GM12878 (cell line): Measurements from ENCODE around the gene TIMP3. TPM values are rescaled to one million over a fixed set of nuclear protein-coding genes. Genes with fewer than 3 reads are reported as not detected.
"Not testable (repeated sequence)": the region's sequence is repeated elsewhere in the genome, so short reads cannot be mapped to it uniquely, and the experiment has no call there.

Source experiments
- ATAC-seq: fragments of 200-7000 bp; cut with Tn5 transposase; 3 replicates; pipeline ENCODE4 v1.9.1; 2020; ENCODE audit warnings: mild to moderate bottlenecking, moderate library complexity
- BruUV-seq: library from RNA; stranded (reverse); fragments of 400-500 nt; replicated peaks from 2 replicates; lab custom pipeline; 2021; lab: Mats Ljungman, UMichigan
- CTCF ChIA-PET: fragments of 300-600 bp; sonication (Branson Sonifier 250); formaldehyde crosslinking; extraction: SDS; loops from one replicate; lab custom pipeline; 2021; ENCODE audit warnings: inconsistent platforms; lab: Yijun Ruan, JAX
- POLR2A ChIA-PET: fragments of 350-600 bp; formaldehyde crosslinking; extraction: SDS; loops from one replicate; lab custom pipeline; 2021; ENCODE audit warnings: inconsistent platforms; lab: Charles Lee
- RAD21 ChIA-PET: fragments of 300-600 bp; sonication (Branson Sonifier 250); formaldehyde crosslinking; loops from one replicate; lab custom pipeline; 2023; ENCODE audit warnings: antibody characterized with exemption; ENCODE audit not compliant: unreplicated experiment; lab: Charles Lee
- SMC1A ChIA-PET: fragments of 300-600 bp; sonication (Branson Sonifier 250); formaldehyde crosslinking; loops from one replicate; lab custom pipeline; 2023; ENCODE audit not compliant: unreplicated experiment, uncharacterized antibody; lab: Charles Lee
- DNase-seq: peaks from one replicate; pipeline ENCODE4 v3.0.0-alpha.2; 2011; ENCODE audit warnings: low read depth, low spot score
- FAIRE-seq: peaks from 3 replicates; lab custom pipeline; 2011; peaks lifted over from hg19 to GRCh38; lab: Jason Lieb, UNC
- H2AFZ ChIP-seq: 2 replicates; pipeline ENCODE4 v1.6.0; 2011; ENCODE audit warnings: low read depth, low read length, control low read depth; ENCODE audit not compliant: control insufficient read depth
- H3K27ac ChIP-seq: 2 replicates; pipeline ENCODE4 v1.5.1; 2011; ENCODE audit warnings: control low read depth; ENCODE audit not compliant: control insufficient read depth, insufficient read depth
- H3K27me3 ChIP-seq, 2 experiments: replicated peaks in 1 of 2; 2 replicates each; pipeline versions ENCODE4 v1.6.0 to v1.6.1; 2011; ENCODE audit warnings: low read length in 1 of 2; ENCODE audit not compliant: control insufficient read depth in 2 of 2, insufficient read depth in 2 of 2
- H3K36me3 ChIP-seq, 2 experiments: 2 replicates each; pipeline ENCODE4 v1.5.1; 2011; ENCODE audit warnings: low read length in 1 of 2; ENCODE audit not compliant: control insufficient read depth in 2 of 2, insufficient read depth in 2 of 2
- H3K4me1 ChIP-seq: 2 replicates; pipeline ENCODE4 v1.6.1; 2011; ENCODE audit warnings: mild to moderate bottlenecking, low read length, moderate library complexity, mixed read lengths; ENCODE audit not compliant: control insufficient read depth, insufficient read depth
- H3K4me2 ChIP-seq: 2 replicates; pipeline ENCODE4 v1.6.0; 2011; ENCODE audit warnings: control low read depth; ENCODE audit not compliant: control insufficient read depth, insufficient read depth
- H3K4me3 ChIP-seq: fragments of 200-600 bp; sonication (generic); 2 replicates; pipeline ENCODE4 v1.5.1; 2016
- H3K79me2 ChIP-seq: 2 replicates; pipeline ENCODE4 v1.6.0; 2011; ENCODE audit warnings: low read length; ENCODE audit not compliant: control insufficient read depth, insufficient read depth
- H3K9ac ChIP-seq: 2 replicates; pipeline ENCODE4 v1.8.0; 2011; ENCODE audit warnings: low read length, control low read depth, mixed read lengths; ENCODE audit not compliant: control insufficient read depth, insufficient read depth
- H3K9me3 ChIP-seq: replicated peaks from 3 replicates; pipeline ENCODE4 v1.5.1; 2011; ENCODE audit warnings: mild to moderate bottlenecking, low read length; ENCODE audit not compliant: control insufficient read depth, insufficient read depth
- H4K20me1 ChIP-seq: 2 replicates; pipeline ENCODE4 v1.6.0; 2011; ENCODE audit not compliant: control insufficient read depth, insufficient read depth
- EZH2 ChIP-seq: IDR thresholded peaks from 2 replicates; pipeline ENCODE4 v1.6.1; 2012; ENCODE audit warnings: low read depth, mild to moderate bottlenecking, control low read depth, inconsistent platforms, low read length, borderline replicate concordance; ENCODE audit not compliant: control insufficient read depth
- HDGF ChIP-seq: fragments of 450-650 bp; IDR thresholded peaks from 2 replicates; pipeline ENCODE4 v1.6.1; 2016; ENCODE audit warnings: antibody characterized with exemption
- WGBS: methylation state at CpG from one replicate; pipeline ENCODE4 v1.1.6; 2016; ENCODE audit warnings: low lambda C conversion rate; ENCODE audit not compliant: insufficient replicate concordance, insufficient coverage; ENCODE audit errors: missing lambda C conversion rate; 5-methylcytosine and 5-hydroxymethylcytosine counted together
- in situ Hi-C: fragments of 300-500 bp; cut with MboI; formaldehyde crosslinking; loops from 9 replicates; pipeline ENCODE4 v1.14.3; 2018; ENCODE audit warnings: mixed read lengths
- intact Hi-C: fragments of 100-400 bp; cut with micrococcal nuclease; formaldehyde crosslinking; loops from one replicate; pipeline ENCODE4 v1.14.2; 2022; ENCODE audit not compliant: unreplicated experiment
- polyA plus RNA-seq, 11 experiments: library from polyadenylated mRNA; depleted of rRNA in 4 of 11; unstranded in 6 of 11; stranded (reverse) in 5 of 11; fragments of >200 nt; fragmentation: Nextera tagmentation in 4 of 11; fragmentation: Illumina TruSeq in 1 of 11; extraction: Ambion mirVana in 4 of 11; extraction: Trizol in 1 of 11; gene quantifications; 1 replicate in 1 of 11; 2 replicates in 10 of 11; pipeline versions ENCODE4 v1.2.1 to v1.2.3, GENCODE V29; 2011 to 2016; ENCODE audit warnings: inconsistent platforms in 2 of 11, missing spikeins in 2 of 11, low read depth in 1 of 11
- total RNA-seq, 4 experiments: library from RNA; depleted of rRNA in 3 of 4; stranded (reverse); fragments of >200 nt in 3 of 4; fragmentation: Illumina TruSeq in 1 of 4; extraction: Trizol in 1 of 4; gene quantifications; 2 replicates each; pipeline versions ENCODE4 v1.2.1 to v1.2.3, GENCODE V29; 2013 to 2021

The TIMP3 gene
- total and polyA plus RNA-seq, 10 of the 15 experiments (the other 5 are each of a cell fraction or from before 2014, with no cell fraction given): 0.01 to 0.74 (median 0.27) TPM; not detected in 5

DNA sequence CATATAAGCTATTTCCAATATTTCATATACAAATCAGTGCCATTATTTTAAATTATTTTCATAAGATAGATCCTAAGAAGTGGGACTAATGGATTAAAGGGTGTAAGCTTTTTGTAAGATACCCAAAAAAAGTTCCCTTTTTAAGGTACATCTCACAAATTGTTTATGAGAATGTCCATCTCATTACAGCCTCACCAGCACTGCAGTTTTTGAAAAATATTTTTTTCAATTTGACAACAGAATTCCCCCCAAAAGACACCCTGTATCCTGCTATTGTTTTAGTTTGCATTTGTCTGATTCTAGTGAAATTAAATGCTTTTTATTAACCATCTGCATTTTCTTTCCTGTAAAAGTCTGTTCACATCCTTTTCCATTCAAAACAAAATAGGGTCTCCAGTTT is 69.0 kb downstream of the TIMP3 start:
- no peak overlapping the region for H3K27ac ChIP-seq
- CTCF ChIA-PET: no interaction called here
- no peaks in the 10 kb centered on the region for H4K20me1 ChIP-seq
- H3K9ac ChIP-seq: no peak overlapping the region
- intact Hi-C loops: no loop called here
- POLR2A ChIA-PET: no interaction called here
- SMC1A ChIA-PET: no interaction called here
- FAIRE-seq: no peak
- no peaks in the 10 kb centered on the region for H3K9me3 ChIP-seq
- no peak overlapping the region for H3K4me2 ChIP-seq
- TF ChIP-seq HDGF: no peak
- TF ChIP-seq EZH2: no peak
- TF ChIP-seq, all 136 proteins: peak for 0
- Histone ChIP-seq H2AFZ (no peak overlapping the region), H3K36me3 (no peaks in the 10 kb centered on the region), H3K4me1 (no peaks in the 10 kb centered on the region), H3K4me3 (no peak overlapping the region), H3K79me2 (no peaks in the 10 kb centered on the region), H3K27me3 (no peaks in the 10 kb centered on the region; a peak in 1 of 4 replicates)
- no TSS peak for BruUV-seq
- ATAC-seq: no peak
- DNase-seq: no peak
- RAD21 ChIA-PET: no interaction called here
- in situ Hi-C loops: no loop called here

- H3K9me3 ChIP-seq, DNase-seq, H3K4me2 ChIP-seq, H3K4me3 ChIP-seq, intact Hi-C loops, H4K20me1 ChIP-seq, H3K27me3 ChIP-seq, H3K4me1 ChIP-seq, RAD21 ChIA-PET, H3K36me3 ChIP-seq, H3K27ac ChIP-seq, in situ Hi-C loops, BruUV-seq, H3K9ac ChIP-seq, FAIRE-seq, ATAC-seq, POLR2A ChIA-PET, CTCF ChIA-PET, H2AFZ ChIP-seq, H3K79me2 ChIP-seq: not testable (repeated sequence)
- SMC1A ChIA-PET: interaction anchor here (0.9 kb wide), 1 partner anchor 10 kb away, joined by 3 read pairs; no protein-coding TSS in a partner anchor
- 16% methylated on average over 5 of the region's 5 CpGs for WGBS
These were observed 72.1 kb downstream of the TIMP3 start for GRCh38 chr22:32873604-32874003.
